NCI-H226 (cell line): ENCODE results near the gene HOXA10.

Experiments used
- DNase-seq: peaks from one replicate; pipeline ENCODE4 v3.0.0-alpha.2; 2015

HOXA10 gene

DNA sequence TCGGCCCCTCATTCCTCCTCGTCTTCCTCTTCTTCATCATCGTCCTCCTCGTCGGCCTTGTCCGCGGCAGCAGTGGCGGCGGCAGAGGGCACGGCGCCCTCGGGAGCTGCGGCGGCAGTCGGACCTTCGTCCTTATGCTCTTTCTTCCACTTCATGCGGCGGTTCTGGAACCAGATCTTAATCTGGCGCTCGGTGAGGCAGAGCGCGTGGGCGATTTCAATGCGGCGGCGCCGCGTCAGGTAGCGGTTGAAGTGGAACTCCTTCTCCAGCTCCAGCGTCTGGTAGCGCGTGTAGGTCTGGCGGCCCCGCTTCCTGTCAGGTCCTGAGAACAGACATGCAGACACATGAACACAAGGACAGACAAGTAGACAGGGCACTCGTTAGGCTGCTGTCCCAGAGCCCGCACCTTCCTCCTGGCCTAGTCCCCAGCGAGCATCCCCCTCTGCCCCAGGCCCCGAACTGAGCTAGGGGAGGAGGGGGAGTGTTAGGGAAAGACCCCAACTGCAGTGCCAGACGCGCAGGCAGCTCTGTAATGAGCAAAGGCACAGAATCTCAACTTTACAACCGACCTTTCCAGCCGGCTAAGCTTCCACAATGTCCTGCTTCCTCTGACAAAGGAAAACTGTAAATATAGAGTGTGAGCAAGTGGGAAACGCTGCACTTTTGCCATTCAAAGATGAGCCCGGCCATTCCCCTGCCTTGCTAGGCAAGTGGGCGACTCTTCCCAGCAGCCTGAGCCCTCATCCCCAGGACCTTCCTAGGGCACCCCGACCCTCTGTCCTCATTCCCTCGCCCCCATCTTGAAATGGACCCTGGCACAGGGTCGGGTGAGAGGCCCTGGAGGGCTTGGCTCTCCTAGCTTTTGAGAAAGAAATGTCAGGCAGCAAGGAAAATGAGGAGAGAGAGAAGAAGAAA lies 19.0 kb downstream of the HOXA10 start:
- no peak for DNase-seq

- no peak for DNase-seq
Measured at GRCh38 chr7:27154369-27154768, 19.8 kb downstream of the HOXA10 start.

- DNase-seq = no peak
Measured at GRCh38 chr7:27153526-27153925, 20.6 kb downstream of the HOXA10 start.

- no peak for DNase-seq
Measured at GRCh38 chr7:27152816-27153442, 21.2 kb downstream of the HOXA10 start.

DNA sequence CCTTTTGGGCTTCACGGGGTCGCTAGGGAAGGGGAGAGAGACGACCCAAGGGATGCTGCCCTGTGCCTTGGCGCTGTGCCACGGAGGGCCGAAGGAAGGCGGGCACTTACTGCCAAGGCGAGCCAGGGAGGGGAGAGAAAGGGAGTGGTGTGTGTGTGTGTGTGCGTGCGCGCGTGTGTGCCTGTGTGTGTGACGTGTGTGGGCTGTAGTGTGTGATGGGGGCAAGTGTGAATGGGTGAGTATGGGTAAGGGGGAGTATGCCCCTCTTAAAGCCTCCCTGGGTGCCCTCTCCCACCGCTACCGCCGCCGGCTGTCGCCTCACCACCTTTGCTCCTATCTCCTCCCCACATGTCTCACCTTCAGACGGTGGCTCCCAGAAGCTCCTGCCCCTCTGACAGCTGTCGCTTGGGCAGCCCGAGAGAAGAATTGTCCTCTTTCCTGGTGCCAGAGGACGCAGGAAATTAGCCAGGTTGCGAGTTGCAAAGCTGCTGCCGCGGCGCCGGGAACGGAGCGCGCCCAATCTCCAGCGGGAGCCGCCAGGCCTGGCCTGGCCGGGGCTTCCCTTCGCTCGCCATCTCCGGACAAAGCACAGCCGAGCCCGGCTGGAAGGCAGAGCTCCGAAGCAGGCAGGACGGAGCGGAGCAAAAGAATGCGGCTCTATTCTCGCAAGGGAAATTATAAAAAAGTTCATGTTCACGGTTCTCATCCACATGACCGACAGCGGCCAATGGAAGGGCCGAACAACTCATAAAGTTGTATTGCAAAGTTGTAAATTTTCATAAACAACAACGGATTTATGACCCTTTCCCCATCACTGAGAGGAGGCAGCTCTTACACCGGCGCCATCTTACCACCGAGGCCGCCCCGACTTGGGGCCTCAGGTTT lies 21.9 kb downstream of the HOXA10 start, which contains the start of gene HOXA3:
HOXA3 (minus strand) TSS at position 653 of the 885 bp plus-strand sequence. CDS start 41,943 bp downstream, outside the sequence.
- DNase-seq = no peak

DNA sequence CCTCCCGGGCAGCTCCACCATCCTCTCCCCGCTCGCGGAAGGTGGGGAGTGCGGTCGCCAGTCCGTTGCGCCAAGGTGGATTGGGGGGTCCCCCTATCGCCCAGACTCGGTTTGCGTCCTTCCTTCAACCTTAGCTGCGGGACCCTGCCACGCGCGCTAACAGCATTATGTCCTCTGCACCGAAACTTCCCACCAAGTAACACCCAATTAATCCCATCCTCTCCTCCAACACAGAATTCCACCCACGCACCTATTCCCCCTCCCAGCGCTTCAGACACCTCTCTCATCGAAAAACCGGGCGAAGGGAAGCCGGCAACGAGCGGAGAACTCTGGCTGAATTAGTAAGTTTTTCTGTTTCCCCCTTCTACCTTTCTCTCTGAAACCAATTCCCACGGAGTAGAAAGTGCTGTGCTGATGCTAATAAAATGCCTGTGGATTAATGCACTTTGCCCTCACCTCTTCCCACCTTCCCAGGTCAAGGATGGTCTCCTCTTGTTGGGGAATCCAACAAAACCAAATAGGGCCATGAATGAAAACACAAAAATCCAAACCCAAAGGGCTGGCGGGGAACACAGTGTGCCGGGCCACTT lies 22.7 kb downstream of the HOXA10 start:
- no peak for DNase-seq

DNA sequence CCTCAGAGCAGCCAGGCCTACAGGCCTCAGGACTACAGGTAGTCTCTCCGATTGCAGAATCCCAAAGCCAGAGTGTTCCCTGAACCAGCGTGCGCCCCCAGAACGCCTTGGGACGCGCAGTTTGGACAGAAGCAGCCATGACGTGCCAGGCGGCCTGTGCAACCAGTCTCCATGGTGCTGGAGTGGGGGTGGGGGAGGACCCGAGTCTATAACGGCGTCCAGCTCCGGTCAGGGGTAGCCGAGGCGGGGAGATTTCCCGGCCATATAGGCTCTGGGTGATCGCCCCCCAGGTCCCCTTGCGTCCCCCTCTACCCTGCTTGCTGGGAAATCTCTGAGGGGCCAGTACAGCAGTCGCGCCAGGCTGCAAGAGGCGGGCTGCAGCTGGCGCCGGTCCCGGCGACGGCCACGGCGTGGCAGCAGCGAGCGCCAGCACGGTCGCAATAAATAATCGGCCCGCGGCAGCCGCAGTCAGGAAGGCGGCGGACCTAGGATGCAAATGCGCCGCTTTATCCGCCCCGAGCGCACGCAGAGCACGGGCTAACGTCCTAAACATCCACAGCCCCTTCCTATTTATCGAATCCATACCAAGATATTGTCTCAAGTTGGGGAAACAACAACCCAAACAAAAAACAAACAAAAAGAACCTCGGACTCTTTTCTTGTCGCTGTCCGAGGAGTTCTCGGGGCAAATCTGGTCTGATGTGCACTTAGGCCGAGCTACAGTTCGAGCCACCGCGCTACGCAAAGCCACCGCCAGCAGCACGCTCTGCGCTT lies 23.4 kb downstream of the HOXA10 start:
- peak; percentile 66 for DNase-seq

DNA sequence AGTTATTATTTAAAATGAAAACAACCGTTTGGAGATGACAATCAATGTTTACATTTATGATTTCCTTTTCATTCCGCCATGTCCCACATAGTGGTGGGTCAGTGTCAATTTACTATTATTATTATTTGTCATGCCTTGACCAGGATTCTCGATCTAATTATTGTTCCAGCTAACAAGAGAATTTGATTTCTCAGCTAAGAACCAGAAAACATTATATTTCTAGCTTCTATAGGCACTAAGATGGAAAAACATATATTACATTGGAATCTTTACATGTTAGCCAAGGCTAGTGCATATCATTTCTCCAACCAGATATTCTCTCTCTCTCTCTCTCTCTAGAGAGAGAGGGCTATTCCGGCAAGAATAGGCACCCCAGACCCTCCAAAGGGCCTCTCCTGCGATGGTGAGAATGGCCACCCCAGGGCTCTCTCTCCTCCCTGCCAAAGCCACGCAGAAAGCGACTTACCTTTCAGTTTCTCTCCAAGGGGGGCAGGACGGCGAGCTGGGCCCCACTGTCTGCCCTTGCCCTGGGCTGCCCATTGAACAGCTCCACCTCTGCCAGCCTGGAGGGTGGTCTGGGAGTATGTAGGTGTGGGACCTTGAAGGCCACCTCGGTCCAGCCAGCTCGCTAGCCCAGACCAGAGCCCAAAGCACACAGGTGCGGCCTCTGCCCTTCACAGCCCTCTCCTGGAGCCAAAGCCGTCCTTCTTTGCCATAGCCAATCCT lies 24.1 kb downstream of the HOXA10 start:
- DNase-seq = no peak

DNA sequence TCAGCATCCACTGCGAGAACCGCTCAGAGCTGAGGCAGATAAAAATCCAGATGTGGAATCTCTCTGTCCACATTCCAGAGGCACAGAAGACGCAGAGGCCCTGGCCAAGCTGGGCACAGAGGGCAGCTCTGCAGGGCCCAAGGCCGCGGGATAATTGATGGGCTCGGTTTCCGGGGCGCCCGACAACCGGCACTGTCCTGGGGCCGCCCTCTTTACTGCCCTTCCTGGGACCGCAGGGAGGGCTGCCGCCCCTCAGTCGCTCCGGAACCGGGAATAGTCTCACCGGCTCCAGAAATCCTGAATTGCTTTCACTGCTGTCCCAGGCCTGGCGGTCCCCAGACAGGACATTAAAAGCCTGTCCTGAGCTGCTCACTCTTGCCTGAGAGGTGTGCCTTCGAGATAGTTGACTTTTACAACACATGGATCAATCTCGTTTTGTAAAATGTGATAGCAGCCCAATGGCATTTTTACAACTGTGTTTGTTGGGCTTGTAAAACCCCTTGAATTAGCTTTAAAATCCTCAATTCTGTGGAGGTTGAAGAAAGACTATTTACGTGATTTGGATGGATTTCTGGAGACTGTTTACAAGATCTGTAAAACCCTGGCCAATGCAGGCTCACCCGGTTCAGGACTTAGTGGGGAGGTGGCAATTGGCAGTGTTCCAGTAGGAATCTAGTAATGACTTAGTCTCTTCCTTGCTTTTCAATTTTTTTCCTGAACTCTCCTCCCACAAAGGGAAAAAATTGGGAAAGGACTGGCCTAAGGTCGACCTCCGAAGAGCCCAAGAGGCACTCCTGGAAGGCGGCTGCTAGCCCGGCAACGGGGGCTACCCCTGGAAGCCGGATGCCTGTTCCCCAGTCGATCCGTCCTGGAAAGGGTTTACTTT lies 25.1 kb downstream of the HOXA10 start:
- DNase-seq = no peak

GRCh38 chr7:27148031-27148755 lies 25.9 kb downstream of the HOXA10 start:
- DNase-seq = no peak

DNA sequence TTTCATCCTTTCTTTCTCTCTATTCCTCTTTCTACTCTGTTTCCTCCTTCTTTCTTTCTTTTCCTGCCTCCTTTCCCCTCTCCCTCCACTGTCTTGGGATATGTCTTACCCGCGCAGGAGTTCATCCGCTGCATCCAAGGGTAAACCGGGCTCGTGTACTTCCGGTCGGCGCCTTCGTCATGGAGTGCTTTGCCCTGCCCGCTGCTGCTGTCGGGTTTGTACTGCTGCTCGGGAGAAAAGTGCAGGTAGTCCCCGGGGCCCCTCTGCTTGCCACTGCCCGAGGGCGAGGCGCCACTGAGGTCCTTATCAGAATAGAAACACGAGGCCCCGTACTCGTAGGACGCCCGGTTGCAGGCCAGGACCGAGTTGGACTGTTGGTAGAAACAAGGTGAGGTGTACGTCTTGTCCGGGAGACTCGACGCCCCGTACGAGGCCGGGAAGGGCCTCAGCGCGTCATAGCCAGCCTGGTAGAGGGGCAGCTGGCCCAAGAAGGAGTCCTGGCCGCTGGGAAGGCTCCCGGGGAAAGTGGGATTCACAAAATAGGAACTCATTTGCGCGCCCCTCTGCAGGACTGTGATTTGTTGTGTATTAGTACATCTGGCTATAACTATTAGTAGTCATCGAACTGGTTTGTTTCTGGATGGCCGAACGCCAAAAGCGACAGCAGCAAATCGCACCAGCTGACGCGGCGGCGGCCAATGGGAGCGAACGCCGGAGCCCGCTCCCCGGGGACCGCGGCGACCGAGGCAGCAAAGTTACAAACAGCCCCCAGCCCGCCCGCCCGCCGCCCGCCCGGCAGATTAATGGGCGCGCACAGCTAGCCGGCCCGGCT lies 26.7 kb downstream of the HOXA10 start, which contains the start of gene HOXA6:
HOXA6 (minus strand) TSS at position 576 of the 832 bp plus-strand sequence; CDS start at position 551, 25 bp downstream.
- DNase-seq = no peak

- DNase-seq = no peak
Measured at GRCh38 chr7:27146491-27147198, 27.5 kb downstream of the HOXA10 start.

- DNase-seq = no peak
Measured at GRCh38 chr7:27145914-27146412, 28.2 kb downstream of the HOXA10 start.

GRCh38 chr7:27145165-27145913 lies 28.8 kb downstream of the HOXA10 start:
- no peak for DNase-seq

DNA sequence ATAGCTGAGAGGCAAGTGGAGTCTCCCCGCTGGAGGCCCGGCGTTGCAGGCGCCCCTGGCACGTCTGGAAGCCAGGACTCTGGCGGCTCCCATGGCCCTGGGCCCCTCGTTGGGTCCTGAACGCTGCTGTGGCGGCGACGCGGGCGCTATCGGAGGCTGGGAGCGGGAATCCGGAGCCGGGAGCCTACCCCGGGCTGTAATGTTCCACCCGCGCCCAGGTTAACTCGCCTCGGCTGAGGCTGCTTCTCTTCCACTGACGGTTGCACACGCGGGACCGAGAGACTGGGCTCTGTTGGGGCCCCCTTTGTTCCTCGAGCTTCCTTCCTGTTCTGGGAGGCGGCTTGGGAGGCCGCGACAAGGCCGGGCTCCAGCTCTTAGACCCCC lies 29.3 kb downstream of the HOXA10 start:
- DNase-seq = no peak

DNA sequence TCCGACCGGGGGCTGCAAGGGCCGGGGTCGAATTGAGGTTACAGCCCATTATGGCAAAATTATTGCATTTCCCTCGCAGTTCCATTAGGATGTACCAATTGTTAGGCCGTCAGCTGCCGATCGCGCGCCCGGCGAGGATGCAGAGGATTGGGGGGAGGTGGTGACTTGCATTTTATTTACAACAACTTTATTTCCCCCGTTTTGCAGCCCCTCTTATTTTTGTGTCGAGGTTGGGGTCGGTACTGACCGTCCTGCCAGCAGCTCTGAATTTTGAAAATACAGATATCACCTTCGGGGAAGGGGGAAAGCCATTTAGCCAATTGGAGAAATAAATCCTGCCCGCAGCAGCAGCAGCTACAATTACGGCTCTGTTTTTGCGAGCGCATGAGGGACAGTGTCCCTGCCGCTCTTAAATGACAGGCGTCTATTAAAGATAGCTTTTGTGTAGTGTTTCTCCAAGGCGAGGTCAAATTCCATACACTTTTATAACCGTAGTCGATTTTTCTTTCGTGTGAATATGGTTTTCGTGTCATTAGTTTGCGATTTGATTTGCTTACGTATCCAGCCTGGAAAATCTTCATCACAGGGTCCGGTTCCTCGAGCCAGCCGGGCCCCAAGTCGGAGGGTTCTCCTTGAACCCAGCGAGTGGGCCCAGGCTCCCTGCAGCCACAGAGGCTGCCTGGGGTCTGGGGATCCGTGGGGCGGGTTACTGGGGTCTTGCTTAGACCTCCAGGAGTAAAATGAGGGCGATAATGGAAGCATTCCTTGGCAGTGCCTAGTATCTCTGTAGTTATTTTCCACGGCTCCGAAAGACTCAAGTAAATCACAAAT lies 30.0 kb downstream of the HOXA10 start:
- DNase-seq = no peak
